ENCODE measurements around the gene MPRIP.

Gene MPRIP

GRCh38 chr17:17104036-17104435 is 61.8 kb downstream of the MPRIP start:
- Histone ChIP-seq H3K27ac (ENCODE audit: low read length) (no peak overlapping the region), H3K4me3 (ENCODE audit: low read length) (no peak overlapping the region), H3K9ac (ENCODE audit: low read length) (no peak overlapping the region), H3K36me3 (ENCODE audit: control insufficient read depth, low read depth, low read length) (no peaks in the 10 kb centered on the region), H3K4me1 (ENCODE audit: control insufficient read depth, low read depth, low read length) (no peaks in the 10 kb centered on the region), H3K9me3 (ENCODE audit: control insufficient read depth, low read depth, low read length) (no peaks in the 10 kb centered on the region), H3K27me3 (ENCODE audit: control insufficient read depth, insufficient read depth, low read length) (no peaks in the 10 kb centered on the region)

DNA sequence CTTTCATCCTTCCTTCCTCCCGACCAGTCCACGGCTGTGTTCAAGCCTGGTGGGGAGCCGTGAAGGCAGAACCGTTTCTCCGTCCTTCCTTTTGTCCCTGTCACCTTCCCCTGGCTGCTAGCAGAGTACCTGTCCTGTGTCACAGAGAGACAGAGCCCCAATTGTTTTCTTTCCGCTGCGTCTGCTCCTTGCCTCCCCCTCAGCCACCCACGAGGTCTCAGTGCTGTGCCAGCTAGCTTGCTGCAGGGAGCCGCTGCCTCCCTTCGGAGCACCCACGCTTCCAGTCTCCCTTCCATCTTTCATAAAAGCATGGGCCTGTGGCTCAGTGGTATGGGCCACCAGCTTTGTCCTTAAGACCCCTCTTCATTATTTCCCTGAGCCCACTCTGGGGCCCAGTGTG is 62.2 kb downstream of the MPRIP start:
- Histone ChIP-seq H3K36me3 (ENCODE audit: control insufficient read depth, low read depth, low read length) (no peaks in the 10 kb centered on the region), H3K4me3 (ENCODE audit: low read length) (no peak overlapping the region), H3K9me3 (ENCODE audit: control insufficient read depth, low read depth, low read length) (no peaks in the 10 kb centered on the region), H3K9ac (ENCODE audit: low read length) (no peak overlapping the region), H3K4me1 (ENCODE audit: control insufficient read depth, low read depth, low read length) (no peaks in the 10 kb centered on the region), H3K27me3 (ENCODE audit: control insufficient read depth, insufficient read depth, low read length) (no peaks in the 10 kb centered on the region), H3K27ac (ENCODE audit: low read length) (no peak overlapping the region)

GRCh38 chr17:17105976-17106375 is 63.7 kb downstream of the MPRIP start:
- Histone ChIP-seq H3K4me1 (ENCODE audit: control insufficient read depth, low read depth, low read length) (no peaks in the 10 kb centered on the region), H3K36me3 (ENCODE audit: control insufficient read depth, low read depth, low read length) (no peaks in the 10 kb centered on the region), H3K9ac (ENCODE audit: low read length) (no peak overlapping the region), H3K9me3 (ENCODE audit: control insufficient read depth, low read depth, low read length) (no peaks in the 10 kb centered on the region), H3K4me3 (ENCODE audit: low read length) (no peak overlapping the region), H3K27me3 (ENCODE audit: control insufficient read depth, insufficient read depth, low read length) (no peaks in the 10 kb centered on the region), H3K27ac (ENCODE audit: low read length) (no peak overlapping the region)

- Histone ChIP-seq H3K27me3 (ENCODE audit: control insufficient read depth, insufficient read depth, low read length) (no peaks in the 10 kb centered on the region), H3K9me3 (ENCODE audit: control insufficient read depth, low read depth, low read length) (no peaks in the 10 kb centered on the region), H3K36me3 (ENCODE audit: control insufficient read depth, low read depth, low read length) (no peaks in the 10 kb centered on the region), H3K4me3 (ENCODE audit: low read length) (no peak overlapping the region), H3K9ac (ENCODE audit: low read length) (no peak overlapping the region), H3K27ac (ENCODE audit: low read length) (no peak overlapping the region), H3K4me1 (ENCODE audit: control insufficient read depth, low read depth, low read length) (no peaks in the 10 kb centered on the region)
These were observed 64.5 kb downstream of the MPRIP start for GRCh38 chr17:17106756-17107155.

DNA sequence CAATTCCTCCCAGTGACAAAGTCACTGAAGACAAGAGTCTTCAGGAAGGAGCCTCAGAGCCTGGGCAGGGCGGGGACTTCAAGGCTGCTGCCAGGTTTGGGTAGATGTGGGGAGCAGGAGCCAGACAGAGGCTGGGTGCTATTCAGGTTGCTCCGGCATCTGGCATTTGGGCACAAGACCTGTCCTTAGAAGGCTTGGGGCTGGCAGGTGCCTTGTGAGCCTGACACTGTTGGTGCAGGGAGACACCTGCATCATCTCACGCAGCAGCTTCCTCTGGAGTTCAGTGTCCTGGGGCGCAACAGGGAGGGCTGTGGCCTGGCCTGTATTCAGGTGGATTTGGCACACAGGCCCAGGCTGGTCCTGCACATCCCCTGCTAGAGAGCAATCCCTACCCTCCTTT is 65.0 kb downstream of the MPRIP start:
- Histone ChIP-seq H3K4me1 (ENCODE audit: control insufficient read depth, low read depth, low read length) (no peaks in the 10 kb centered on the region), H3K27me3 (ENCODE audit: control insufficient read depth, insufficient read depth, low read length) (no peaks in the 10 kb centered on the region), H3K9ac (ENCODE audit: low read length) (no peak overlapping the region), H3K27ac (ENCODE audit: low read length) (no peak overlapping the region), H3K9me3 (ENCODE audit: control insufficient read depth, low read depth, low read length) (no peaks in the 10 kb centered on the region), H3K36me3 (ENCODE audit: control insufficient read depth, low read depth, low read length) (no peaks in the 10 kb centered on the region), H3K4me3 (ENCODE audit: low read length) (no peak overlapping the region)

- no peaks in the 10 kb centered on the region for H3K36me3 ChIP-seq (ENCODE audit: control insufficient read depth, low read depth, low read length)
- no peak overlapping the region for H3K27ac ChIP-seq (ENCODE audit: low read length)
These were observed 65.7 kb downstream of the MPRIP start for GRCh38 chr17:17107891-17108431.

DNA sequence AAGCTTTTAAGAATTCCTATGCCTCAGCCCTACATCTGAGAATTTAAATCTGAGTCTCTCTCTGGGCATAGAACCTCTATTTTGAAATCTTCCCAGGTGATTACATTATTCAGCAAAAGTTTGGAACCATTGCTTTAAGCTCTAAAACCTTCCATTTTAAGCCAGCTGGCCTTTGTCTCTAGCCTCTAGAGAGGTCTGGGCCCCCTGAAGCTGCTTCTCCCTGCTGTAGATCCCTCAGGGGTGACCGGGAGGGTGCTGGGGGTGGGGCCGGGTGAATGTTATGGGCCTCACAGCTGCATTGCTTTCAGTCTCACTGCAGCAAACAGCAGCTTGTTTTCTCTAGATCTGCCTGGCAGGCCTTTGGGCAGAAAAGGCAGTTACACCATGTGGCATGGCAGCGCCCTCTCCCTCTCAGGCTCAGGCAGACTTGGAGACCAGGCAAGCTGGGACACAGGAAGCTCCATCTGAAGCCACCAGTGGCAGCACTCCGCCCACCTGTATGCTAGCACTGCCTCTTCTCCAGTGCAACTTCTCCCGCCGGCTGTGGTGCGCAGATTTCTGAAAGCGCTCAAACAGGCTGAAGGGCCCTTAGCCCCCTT is 66.3 kb downstream of the MPRIP start:
- H3K4me3 ChIP-seq (ENCODE audit: low read length) = no peak overlapping the region
- H3K36me3 ChIP-seq (ENCODE audit: control insufficient read depth, low read depth, low read length) = no peaks in the 10 kb centered on the region
- H3K9ac ChIP-seq (ENCODE audit: low read length) = no peak overlapping the region
- no peak overlapping the region for H3K27ac ChIP-seq (ENCODE audit: low read length)
- no peaks in the 10 kb centered on the region for H3K27me3 ChIP-seq (ENCODE audit: control insufficient read depth, insufficient read depth, low read length)
- H3K9me3 ChIP-seq (ENCODE audit: control insufficient read depth, low read depth, low read length) = no peaks in the 10 kb centered on the region
- no peaks in the 10 kb centered on the region for H3K4me1 ChIP-seq (ENCODE audit: control insufficient read depth, low read depth, low read length)

More at GRCh38 chr17:17107891-17108431, 65.7 kb downstream of the MPRIP start:
- Histone ChIP-seq H3K4me3 (ENCODE audit: low read length) (no peak overlapping the region), H3K9me3 (ENCODE audit: control insufficient read depth, low read depth, low read length) (no peaks in the 10 kb centered on the region), H3K27me3 (ENCODE audit: control insufficient read depth, insufficient read depth, low read length) (no peaks in the 10 kb centered on the region), H3K9ac (ENCODE audit: low read length) (no peak overlapping the region), H3K4me1 (ENCODE audit: control insufficient read depth, low read depth, low read length) (no peaks in the 10 kb centered on the region)

DNA sequence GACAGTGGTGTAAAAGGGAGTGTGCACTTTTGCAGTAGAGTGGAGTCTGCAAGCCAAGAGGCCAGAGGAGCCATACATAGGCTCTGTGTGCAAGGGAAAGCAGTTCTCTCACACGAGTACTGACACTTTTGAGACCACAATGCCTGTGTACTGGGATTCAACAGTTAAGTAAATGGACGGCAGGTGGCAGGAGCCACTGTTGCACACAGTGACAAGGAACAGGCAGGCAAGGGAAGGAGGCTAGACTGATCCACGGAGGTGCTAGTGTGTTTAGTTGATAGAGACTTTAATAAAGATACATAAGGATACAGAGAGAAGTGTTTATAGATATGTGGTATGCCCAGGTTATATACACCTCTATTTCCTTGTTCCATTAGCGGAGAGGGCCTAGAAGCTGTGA is 67.0 kb downstream of the MPRIP start:
- Histone ChIP-seq H3K4me3 (ENCODE audit: low read length) (no peak overlapping the region), H3K9me3 (ENCODE audit: control insufficient read depth, low read depth, low read length) (no peaks in the 10 kb centered on the region), H3K36me3 (ENCODE audit: control insufficient read depth, low read depth, low read length) (no peaks in the 10 kb centered on the region), H3K9ac (ENCODE audit: low read length) (no peak overlapping the region), H3K27ac (ENCODE audit: low read length) (no peak overlapping the region), H3K4me1 (ENCODE audit: control insufficient read depth, low read depth, low read length) (no peaks in the 10 kb centered on the region), H3K27me3 (ENCODE audit: control insufficient read depth, insufficient read depth, low read length) (no peaks in the 10 kb centered on the region)

DNA sequence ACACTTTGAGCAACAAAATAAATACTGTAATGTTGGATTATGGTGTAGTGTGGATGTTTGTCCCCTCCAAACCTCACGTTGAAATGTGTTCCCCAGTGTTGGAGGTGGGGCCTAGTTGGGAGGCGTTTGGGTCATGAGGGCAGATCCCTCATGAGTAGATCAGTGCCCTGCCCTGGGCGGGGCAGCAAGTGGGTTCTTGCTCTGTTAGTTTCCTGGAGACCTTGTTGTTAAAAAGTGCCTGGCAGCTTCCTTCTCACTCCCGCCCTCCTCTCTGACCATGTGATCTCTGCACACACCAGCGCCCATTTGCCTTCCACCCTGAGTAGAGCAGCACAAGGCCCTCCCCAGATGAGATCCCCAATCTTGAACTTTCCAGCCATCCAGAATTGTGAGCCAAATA is 67.7 kb downstream of the MPRIP start:
- no peaks in the 10 kb centered on the region for H3K4me1 ChIP-seq (ENCODE audit: control insufficient read depth, low read depth, low read length)
- no peaks in the 10 kb centered on the region for H3K9me3 ChIP-seq (ENCODE audit: control insufficient read depth, low read depth, low read length)
- H3K4me3 ChIP-seq (ENCODE audit: low read length) = no peak overlapping the region
- no peak overlapping the region for H3K9ac ChIP-seq (ENCODE audit: low read length)
- H3K27ac ChIP-seq (ENCODE audit: low read length) = no peak overlapping the region
- no peaks in the 10 kb centered on the region for H3K36me3 ChIP-seq (ENCODE audit: control insufficient read depth, low read depth, low read length)
- H3K27me3 ChIP-seq (ENCODE audit: control insufficient read depth, insufficient read depth, low read length) = no peaks in the 10 kb centered on the region

DNA sequence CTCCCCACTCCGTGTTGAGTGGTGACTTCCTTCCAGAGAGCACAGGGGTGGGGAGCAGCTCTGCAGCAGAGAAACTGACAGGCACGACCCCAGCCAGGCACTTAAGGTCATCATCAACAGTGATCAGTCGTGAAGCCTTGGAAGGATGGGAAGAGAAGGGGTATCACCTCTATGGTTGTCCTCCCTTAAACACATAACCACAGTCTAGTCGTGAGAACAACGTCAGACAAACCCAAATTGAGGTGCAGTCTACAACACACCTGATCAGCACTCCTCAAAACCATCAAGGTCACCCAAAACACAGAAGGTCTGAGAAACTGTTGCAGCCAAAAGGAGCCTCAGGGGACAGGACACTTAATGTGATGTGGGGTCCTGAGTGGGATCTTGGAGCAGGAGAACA is 68.3 kb downstream of the MPRIP start:
- no peaks in the 10 kb centered on the region for H3K9me3 ChIP-seq (ENCODE audit: control insufficient read depth, low read depth, low read length)
- no peak overlapping the region for H3K27ac ChIP-seq (ENCODE audit: low read length)
- no peaks in the 10 kb centered on the region for H3K36me3 ChIP-seq (ENCODE audit: control insufficient read depth, low read depth, low read length)
- no peak overlapping the region for H3K4me3 ChIP-seq (ENCODE audit: low read length)
- H3K9ac ChIP-seq (ENCODE audit: low read length) = no peak overlapping the region
- no peaks in the 10 kb centered on the region for H3K4me1 ChIP-seq (ENCODE audit: control insufficient read depth, low read depth, low read length)
- no peaks in the 10 kb centered on the region for H3K27me3 ChIP-seq (ENCODE audit: control insufficient read depth, insufficient read depth, low read length)

- H3K36me3 ChIP-seq (ENCODE audit: control insufficient read depth, low read depth, low read length) = no peaks in the 10 kb centered on the region
These were observed 69.4 kb downstream of the MPRIP start for GRCh38 chr17:17111401-17112393.

More at GRCh38 chr17:17111401-17112393, 69.4 kb downstream of the MPRIP start:
- no peaks in the 10 kb centered on the region for H3K27me3 ChIP-seq (ENCODE audit: control insufficient read depth, insufficient read depth, low read length)
- no peaks in the 10 kb centered on the region for H3K4me1 ChIP-seq (ENCODE audit: control insufficient read depth, low read depth, low read length)
- no peak overlapping the region for H3K4me3 ChIP-seq (ENCODE audit: low read length)
- H3K27ac ChIP-seq (ENCODE audit: low read length) = no peak overlapping the region
- no peak overlapping the region for H3K9ac ChIP-seq (ENCODE audit: low read length)
- no peaks in the 10 kb centered on the region for H3K9me3 ChIP-seq (ENCODE audit: control insufficient read depth, low read depth, low read length)
